Body of pancreas (tissue), 4 donors: ENCODE measurements around the gene ADGRL2. TPM values are rescaled to one million over a fixed set of nuclear protein-coding genes. Genes with fewer than 3 reads are reported as not detected.
"Not testable (repeated sequence)": the region's sequence is repeated elsewhere in the genome, so short reads cannot be mapped to it uniquely, and the experiment has no call there.

Source experiments
- ATAC-seq: fragments of 150-250 bp; one replicate; pipeline ENCODE4 v1.9.1; 2016
- DNase-seq, 4 donors: peaks; one replicate each; pipeline ENCODE4 v3.0.0-alpha.2; 2019
- H3K27ac ChIP-seq, 4 donors: fragments of 200-600 bp; sonication (generic); 1 replicate in 3 of 4; 2 replicates in 1 of 4; pipeline versions ENCODE4 v1.5.1 to v1.6.1; 2016 to 2019; ENCODE audit warnings: mild to moderate bottlenecking in 1 of 4, mixed read lengths in 1 of 4, moderate library complexity in 1 of 4
- H3K27me3 ChIP-seq, 2 donors: fragments of 200-600 bp; sonication (generic); one replicate each; pipeline ENCODE4 v1.6.0; 2016; ENCODE audit warnings: mild to moderate bottlenecking in 1 of 2
- H3K36me3 ChIP-seq, 2 donors: fragments of 200-600 bp; sonication (generic); replicated peaks in 1 of 2; 2 replicates each; pipeline ENCODE4 v1.5.1; 2016; ENCODE audit warnings: low read depth in 2 of 2; ENCODE audit not compliant: insufficient read depth in 1 of 2
- H3K4me1 ChIP-seq: fragments of 200-600 bp; sonication (generic); one replicate; pipeline ENCODE4 v1.6.0; 2016
- H3K4me3 ChIP-seq, 2 donors: fragments of 200-600 bp; sonication (generic); 1 replicate in 1 of 2; 2 replicates in 1 of 2; pipeline ENCODE4 v1.5.1; 2016 to 2019
- H3K9me3 ChIP-seq, 3 donors: fragments of 200-600 bp; sonication (generic); 1 replicate in 2 of 3; 2 replicates in 1 of 3; pipeline ENCODE4 v1.5.1; 2016
- POLR2A ChIP-seq, 3 donors: fragments of 450-650 bp; IDR thresholded peaks; one replicate each; pipeline ENCODE4 v1.6.1; 2016; ENCODE audit warnings: antibody characterized with exemption in 3 of 3, mild to moderate bottlenecking in 2 of 3
- WGBS, 2 donors: methylation state at CpG; one replicate each; pipeline ENCODE4 v1.1.5; 2017; 5-methylcytosine and 5-hydroxymethylcytosine counted together
- intact Hi-C: fragments of 100-400 bp; cut with DNase I; formaldehyde crosslinking; loops from one replicate; pipeline ENCODE4 v1.15.1; 2023
- total RNA-seq, 2 donors: library from RNA; depleted of rRNA; stranded (reverse); fragments of >200 nt; gene quantifications; one replicate each; pipeline ENCODE4 v1.1.0, GENCODE V29; 2016
- TF ChIP-seq, protein P1 (sequence below), 7 experiments: fragments of 450-650 bp in 4 of 7; fragments of 200-600 bp in 3 of 7; sonication (generic) in 3 of 7; IDR thresholded peaks; one replicate each; pipeline ENCODE4 v1.5.1; 2016 to 2019; ENCODE audit warnings: antibody characterized with exemption in 7 of 7

The ADGRL2 gene
- total RNA-seq, 2 donors from 2014 or later, result 11.5 to 25.7 TPM

DNA sequence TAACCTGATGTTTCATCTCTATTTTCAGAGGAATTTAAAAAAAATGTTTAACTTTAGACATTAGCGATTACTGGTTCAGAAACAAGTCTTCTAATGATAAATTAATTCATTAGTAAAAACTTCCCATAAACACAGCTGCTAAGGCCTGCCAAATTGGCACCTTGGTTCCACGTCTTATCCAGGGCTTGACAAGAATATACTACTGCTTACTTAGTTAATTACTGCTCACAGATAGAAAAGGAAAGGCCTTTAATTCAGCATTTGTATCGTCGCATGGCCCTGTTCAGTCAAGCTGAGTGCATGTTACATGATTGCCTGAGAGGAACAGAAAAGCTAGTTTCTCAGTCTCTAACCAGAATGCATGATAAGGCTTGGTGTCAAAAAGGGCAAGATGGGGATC lies 84.6 kb downstream of the ADGRL2 start:
- intact Hi-C loops, result no loop called here
- DNase-seq (no peak), ATAC-seq (no peak)
- Histone ChIP-seq H3K27me3 (no peaks in the 10 kb centered on the region), H3K36me3 (no peaks in the 10 kb centered on the region), H3K4me3 (no peak overlapping the region), H3K9me3 (no peaks in the 10 kb centered on the region), H3K27ac (no peak overlapping the region), H3K4me1 (no peaks in the 10 kb centered on the region)
- no peak for TF ChIP-seq POLR2A (IDR thresholded peaks at IDR 0.05)
- TF ChIP-seq, protein P1, sequence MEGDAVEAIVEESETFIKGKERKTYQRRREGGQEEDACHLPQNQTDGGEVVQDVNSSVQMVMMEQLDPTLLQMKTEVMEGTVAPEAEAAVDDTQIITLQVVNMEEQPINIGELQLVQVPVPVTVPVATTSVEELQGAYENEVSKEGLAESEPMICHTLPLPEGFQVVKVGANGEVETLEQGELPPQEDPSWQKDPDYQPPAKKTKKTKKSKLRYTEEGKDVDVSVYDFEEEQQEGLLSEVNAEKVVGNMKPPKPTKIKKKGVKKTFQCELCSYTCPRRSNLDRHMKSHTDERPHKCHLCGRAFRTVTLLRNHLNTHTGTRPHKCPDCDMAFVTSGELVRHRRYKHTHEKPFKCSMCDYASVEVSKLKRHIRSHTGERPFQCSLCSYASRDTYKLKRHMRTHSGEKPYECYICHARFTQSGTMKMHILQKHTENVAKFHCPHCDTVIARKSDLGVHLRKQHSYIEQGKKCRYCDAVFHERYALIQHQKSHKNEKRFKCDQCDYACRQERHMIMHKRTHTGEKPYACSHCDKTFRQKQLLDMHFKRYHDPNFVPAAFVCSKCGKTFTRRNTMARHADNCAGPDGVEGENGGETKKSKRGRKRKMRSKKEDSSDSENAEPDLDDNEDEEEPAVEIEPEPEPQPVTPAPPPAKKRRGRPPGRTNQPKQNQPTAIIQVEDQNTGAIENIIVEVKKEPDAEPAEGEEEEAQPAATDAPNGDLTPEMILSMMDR (IDR thresholded peaks at IDR 0.05), result no peak
- 78 to 80% methylated on average over 4 of the region's 4 CpGs for WGBS, 2 donors

DNA sequence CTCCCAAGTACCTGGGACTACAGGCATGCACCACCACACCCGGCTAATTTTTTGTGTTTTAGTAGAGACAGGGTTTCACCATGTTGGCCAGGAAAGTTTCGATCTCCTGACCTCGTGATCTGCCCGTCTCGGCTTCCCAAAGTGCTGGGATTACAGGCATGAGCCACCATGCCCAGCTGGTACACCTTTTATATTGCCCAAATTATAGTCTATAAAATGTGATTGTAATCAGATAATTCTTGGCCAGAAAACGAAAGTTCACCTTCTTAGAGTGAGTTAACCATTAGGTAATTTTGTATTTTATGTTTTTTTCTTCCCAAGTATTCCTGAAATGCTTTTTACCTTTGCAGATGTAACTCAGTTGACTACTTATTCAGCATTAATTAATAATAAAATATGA lies 85.6 kb downstream of the ADGRL2 start:
- WGBS, 2 donors, result 83 to 84% methylated on average over 6 of the region's 6 CpGs
- H3K4me3 ChIP-seq, H3K4me1 ChIP-seq, H3K27me3 ChIP-seq, intact Hi-C loops, DNase-seq, H3K36me3 ChIP-seq, ATAC-seq, H3K27ac ChIP-seq, H3K9me3 ChIP-seq: not testable (repeated sequence)

DNA sequence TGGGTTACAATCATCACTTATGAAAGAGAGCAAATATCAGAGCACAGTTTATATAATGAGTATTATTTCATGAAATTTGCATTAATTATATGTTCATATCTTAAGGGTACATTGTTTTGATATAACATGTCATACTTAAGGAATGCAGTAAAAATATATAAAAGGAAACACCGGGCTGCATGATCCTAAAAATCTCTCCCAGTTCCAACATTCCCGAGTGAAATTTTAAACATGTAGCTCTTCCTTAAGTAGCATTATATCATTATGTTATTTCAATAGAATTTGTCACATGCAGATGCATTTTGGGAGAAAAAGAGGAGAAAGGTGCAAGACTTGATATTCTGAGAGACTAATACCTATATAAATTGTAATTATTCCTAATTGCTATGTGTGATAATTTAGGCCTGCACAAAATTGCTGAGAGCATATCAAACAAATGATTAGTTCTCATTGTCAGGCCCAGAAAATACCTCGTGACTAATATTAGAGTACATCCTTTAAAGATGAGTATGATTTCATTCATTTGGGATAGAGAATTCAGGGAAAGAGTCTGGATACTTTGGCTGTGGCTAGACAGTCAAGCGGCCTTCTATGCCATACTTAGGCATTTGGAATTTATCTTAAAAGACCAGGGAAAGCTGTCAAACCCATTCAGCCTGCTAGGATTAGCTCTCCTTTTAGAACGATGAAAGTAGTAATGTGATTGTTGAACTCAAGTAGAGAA lies 86.8 kb downstream of the ADGRL2 start:
- no peak overlapping the region for H3K4me3 ChIP-seq
- TF ChIP-seq, protein P1 (IDR thresholded peaks at IDR 0.05), result no peak
- TF ChIP-seq POLR2A (IDR thresholded peaks at IDR 0.05), result no peak
- no peak for ATAC-seq
- no peaks in the 10 kb centered on the region for H3K36me3 ChIP-seq
- H3K9me3 ChIP-seq, result no peaks in the 10 kb centered on the region
- H3K27me3 ChIP-seq, result no peaks in the 10 kb centered on the region
- intact Hi-C loops, result no loop called here
- no peak overlapping the region for H3K27ac ChIP-seq
- H3K4me1 ChIP-seq, result no peaks in the 10 kb centered on the region
- WGBS, 2 donors, result 80 to 81% methylated on average over 5 of the region's 5 CpGs
- DNase-seq, result no peak

DNA sequence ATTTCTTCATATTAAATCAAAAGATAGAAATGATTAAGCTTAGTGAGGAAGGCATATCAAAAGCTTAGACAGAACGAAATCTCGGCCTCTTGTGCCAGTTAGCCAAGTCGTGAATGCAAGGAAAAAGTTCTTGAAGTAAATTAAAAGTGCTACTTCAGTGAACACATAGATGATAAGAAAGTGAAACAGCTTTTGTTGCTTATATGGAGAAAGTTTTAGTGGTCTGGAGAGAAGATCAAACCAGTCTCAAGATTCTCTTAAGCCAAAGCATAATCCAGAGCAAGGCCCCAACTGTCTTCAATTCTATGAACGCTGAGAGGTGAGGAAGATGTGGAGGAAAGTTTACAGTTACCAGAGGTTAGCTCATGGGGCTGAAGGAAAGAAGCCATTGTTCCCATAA lies 88.4 kb downstream of the ADGRL2 start:
- H3K4me3 ChIP-seq, result no peak overlapping the region
- intact Hi-C loops, result no loop called here
- DNase-seq (no peak), ATAC-seq (no peak)
- no peaks in the 10 kb centered on the region for H3K27me3 ChIP-seq
- WGBS, 2 donors, result 76 to 89% methylated on average over 4 of the region's 4 CpGs
- no peaks in the 10 kb centered on the region for H3K36me3 ChIP-seq
- no peaks in the 10 kb centered on the region for H3K9me3 ChIP-seq
- TF ChIP-seq, protein P1 (IDR thresholded peaks at IDR 0.05), result no peak
- no peak for TF ChIP-seq POLR2A (IDR thresholded peaks at IDR 0.05)
- no peak overlapping the region for H3K27ac ChIP-seq
- no peaks in the 10 kb centered on the region for H3K4me1 ChIP-seq

DNA sequence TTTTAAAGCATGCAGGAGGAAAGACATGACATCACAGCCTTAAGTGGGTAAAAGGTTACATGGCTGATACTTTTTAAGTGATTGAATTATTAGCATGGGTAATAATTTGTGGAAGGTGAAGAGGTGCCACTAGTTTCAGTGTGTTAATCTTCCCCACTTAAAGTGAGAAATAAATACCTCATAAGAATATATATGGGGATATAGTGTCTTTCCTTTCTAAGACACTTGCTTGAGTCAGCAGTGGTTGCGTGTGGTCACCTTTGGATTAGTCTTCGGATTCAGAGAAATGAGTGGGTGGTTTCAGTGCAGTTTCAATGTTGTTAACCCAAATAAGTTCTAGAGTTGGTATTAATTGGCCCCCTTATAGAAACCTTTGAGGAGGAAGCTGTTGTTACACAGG lies 94.1 kb downstream of the ADGRL2 start:
- Histone ChIP-seq H3K9me3 (no peaks in the 10 kb centered on the region), H3K27ac (no peak overlapping the region), H3K36me3 (no peaks in the 10 kb centered on the region), H3K27me3 (no peaks in the 10 kb centered on the region), H3K4me3 (no peak overlapping the region), H3K4me1 (no peaks in the 10 kb centered on the region)
- WGBS, 2 donors, result 90 to 95% methylated on average over 2 of the region's 2 CpGs
- ATAC-seq (no peak), DNase-seq (no peak)
- intact Hi-C loops, result no loop called here
- no peak for TF ChIP-seq POLR2A (IDR thresholded peaks at IDR 0.05)
- TF ChIP-seq, protein P1 (IDR thresholded peaks at IDR 0.05), result no peak
